ENCODE data around the gene NOVA1. TPM values are rescaled to one million over a fixed set of nuclear protein-coding genes. Genes with fewer than 3 reads are reported as not detected.

NOVA1 gene
- total RNA-seq, 1 donor from 2014 or later: under 0.01 TPM

GRCh38 chr14:26589925-26590324 is 7.9 kb downstream of the NOVA1 start:
- Histone ChIP-seq H3K36me3 (ENCODE audit: control insufficient read depth, insufficient read depth, low read length) (no peaks in the 10 kb centered on the region), H3K27me3 (ENCODE audit: control insufficient read depth, insufficient read depth, low read length) (no peaks in the 10 kb centered on the region), H3K4me3 (ENCODE audit: low read depth, low read length) (no peak overlapping the region)
- DNase-seq (ENCODE audit: low read depth) (no peak), FAIRE-seq (no peak)
- TF ChIP-seq CTCF (IDR thresholded peaks at IDR 0.05; ENCODE audit: insufficient read depth, low read length, severe bottlenecking): no peak

GRCh38 chr14:26577711-26578110 is 20.1 kb downstream of the NOVA1 start:
- TF ChIP-seq CTCF (IDR thresholded peaks at IDR 0.05; ENCODE audit: insufficient read depth, low read length, severe bottlenecking): no peak
- no peaks in the 10 kb centered on the region for H3K36me3 ChIP-seq (ENCODE audit: control insufficient read depth, insufficient read depth, low read length)
- FAIRE-seq (no peak), DNase-seq (ENCODE audit: low read depth) (no peak)
- H3K27me3 ChIP-seq (ENCODE audit: control insufficient read depth, insufficient read depth, low read length): no peaks in the 10 kb centered on the region
- H3K4me3 ChIP-seq (ENCODE audit: low read depth, low read length): no peak overlapping the region

- no peak for DNase-seq (ENCODE audit: low read depth)
- Histone ChIP-seq H3K36me3 (ENCODE audit: control insufficient read depth, insufficient read depth, low read length) (no peaks in the 10 kb centered on the region), H3K4me3 (ENCODE audit: low read depth, low read length) (no peak overlapping the region), H3K27me3 (ENCODE audit: control insufficient read depth, insufficient read depth, low read length) (no peaks in the 10 kb centered on the region)
- FAIRE-seq: no peak
- no peak for TF ChIP-seq CTCF (IDR thresholded peaks at IDR 0.05; ENCODE audit: insufficient read depth, low read length, severe bottlenecking)
Observed at GRCh38 chr14:26554069-26554772, 43.6 kb downstream of the NOVA1 start.

- FAIRE-seq (no peak), DNase-seq (ENCODE audit: low read depth) (no peak)
- no peak for TF ChIP-seq CTCF (IDR thresholded peaks at IDR 0.05; ENCODE audit: insufficient read depth, low read length, severe bottlenecking)
- Histone ChIP-seq H3K36me3 (ENCODE audit: control insufficient read depth, insufficient read depth, low read length) (no peaks in the 10 kb centered on the region), H3K27me3 (ENCODE audit: control insufficient read depth, insufficient read depth, low read length) (no peaks in the 10 kb centered on the region), H3K4me3 (ENCODE audit: low read depth, low read length) (no peak overlapping the region)
Observed at GRCh38 chr14:26549571-26549970, 48.3 kb downstream of the NOVA1 start.

GRCh38 chr14:26548406-26548805 is 49.4 kb downstream of the NOVA1 start:
- no peak overlapping the region for H3K4me3 ChIP-seq (ENCODE audit: low read depth, low read length)
- FAIRE-seq: no peak
- no peaks in the 10 kb centered on the region for H3K27me3 ChIP-seq (ENCODE audit: control insufficient read depth, insufficient read depth, low read length)
- H3K36me3 ChIP-seq (ENCODE audit: control insufficient read depth, insufficient read depth, low read length): no peaks in the 10 kb centered on the region
- TF ChIP-seq CTCF (IDR thresholded peaks at IDR 0.05; ENCODE audit: insufficient read depth, low read length, severe bottlenecking): no peak
- DNase-seq (ENCODE audit: low read depth): no peak

GRCh38 chr14:26538176-26538575 is 59.7 kb downstream of the NOVA1 start:
- FAIRE-seq (no peak), DNase-seq (ENCODE audit: low read depth) (no peak)
- Histone ChIP-seq H3K36me3 (ENCODE audit: control insufficient read depth, insufficient read depth, low read length) (no peaks in the 10 kb centered on the region), H3K27me3 (ENCODE audit: control insufficient read depth, insufficient read depth, low read length) (no peaks in the 10 kb centered on the region), H3K4me3 (ENCODE audit: low read depth, low read length) (no peak overlapping the region)
- TF ChIP-seq CTCF (IDR thresholded peaks at IDR 0.05; ENCODE audit: insufficient read depth, low read length, severe bottlenecking): no peak

Measured in bronchial epithelial cell (primary cell).